CD4-positive, alpha-beta T cell treated with Interferon alpha-2 for 1 hour (primary cell): Measurements from ENCODE around the gene SAMD4A.
A peak's percentile ranks its signal among the peaks of the same experiment; 100 is the strongest.
"Not testable (repeated sequence)": the region's sequence is repeated elsewhere in the genome, so short reads cannot be mapped to it uniquely, and the experiment has no call there.

ENCODE experiments used
- DNase-seq, 2 donors: peaks; one replicate each; pipeline ENCODE4 v3.0.0-alpha.2; 2020 to 2022

SAMD4A gene

DNA sequence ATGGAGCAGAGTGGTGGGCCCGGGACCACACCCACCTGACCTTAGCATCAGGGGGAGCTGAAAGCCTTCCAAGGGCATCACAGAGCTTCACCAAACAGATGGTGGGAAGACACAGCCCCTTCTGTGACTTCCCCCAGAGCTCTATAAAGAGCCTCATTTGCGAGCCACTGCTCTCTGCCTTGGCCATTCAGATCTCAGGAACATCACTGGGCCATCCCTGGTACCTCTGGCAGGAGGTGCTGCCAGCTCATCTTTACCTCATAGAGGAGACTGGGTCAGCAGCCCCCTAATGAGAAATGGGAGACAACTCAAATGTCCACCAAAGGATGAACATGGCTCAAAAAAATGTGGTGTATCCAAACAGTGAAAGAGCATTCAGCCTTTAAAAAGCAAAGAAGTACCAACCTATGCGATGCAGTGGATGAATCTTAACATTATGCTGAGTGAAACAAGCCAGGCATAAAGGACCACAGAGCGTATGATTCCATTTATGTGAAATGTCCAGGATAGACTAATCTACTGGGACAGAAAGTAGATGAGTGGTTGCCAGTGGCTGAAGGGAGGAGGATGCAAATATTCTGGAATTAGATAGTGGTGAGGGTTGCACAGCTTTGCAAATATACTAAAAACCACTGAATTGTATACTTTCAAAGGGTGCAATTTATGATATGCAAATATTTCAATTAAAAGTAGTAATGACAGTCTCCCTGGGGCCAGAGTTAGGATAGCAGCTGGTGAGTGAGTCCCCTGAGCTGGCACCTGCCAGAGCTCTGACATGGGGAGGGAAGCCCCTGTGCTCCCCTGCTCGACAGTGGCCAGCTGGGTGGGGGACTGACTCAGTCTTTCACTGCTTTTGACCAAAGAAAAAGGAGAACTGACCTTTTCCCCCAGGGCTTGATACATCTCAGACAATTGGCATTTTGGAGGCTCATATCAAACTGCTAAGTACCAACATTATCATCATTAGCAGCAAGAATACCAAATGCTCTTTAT, 219.1 kb downstream of the SAMD4A start:
- no peak for DNase-seq

GRCh38 chr14:54786838-54787237, 219.9 kb downstream of the SAMD4A start:
- no peak for DNase-seq

DNA sequence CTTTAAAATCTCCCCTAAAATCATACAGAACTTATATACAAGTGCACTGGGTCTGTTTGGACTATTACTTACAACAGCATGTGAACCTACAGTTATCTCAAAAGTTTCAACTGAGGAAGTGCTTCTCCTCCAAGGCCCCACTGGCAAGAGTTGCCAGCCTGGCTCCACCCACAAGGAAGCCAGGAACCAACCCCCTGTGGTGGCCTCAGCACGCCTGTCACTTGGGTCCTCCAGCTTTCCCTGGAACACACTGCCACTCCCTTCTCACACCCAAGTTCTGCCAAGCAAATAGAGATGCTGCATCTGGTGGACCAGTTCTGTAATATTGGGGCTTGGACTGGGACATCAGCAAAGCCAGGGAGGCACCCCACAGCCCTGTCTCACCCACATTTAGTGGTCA, 220.3 kb downstream of the SAMD4A start:
- peak in 1 of 2 donors; percentile 17 for DNase-seq

DNA sequence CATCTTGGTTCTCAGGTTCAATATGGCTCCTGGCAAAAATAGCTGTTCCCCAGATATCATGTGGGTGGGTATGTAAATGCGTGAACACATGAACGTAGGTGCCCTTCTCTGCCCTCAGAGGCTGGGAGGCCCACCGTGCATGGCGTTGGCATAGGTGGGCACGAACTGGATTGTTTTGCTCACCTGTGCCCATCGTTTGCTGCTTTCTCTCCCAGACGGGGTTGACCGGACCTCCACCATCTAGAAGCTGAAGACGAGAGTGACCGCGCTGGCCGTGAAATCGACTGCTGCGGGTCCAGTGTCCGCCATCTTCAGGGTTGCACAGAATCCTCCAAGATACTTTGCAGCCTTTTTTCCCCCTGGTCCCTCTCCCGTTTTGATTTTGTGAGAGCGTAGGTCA, 221.8 kb downstream of the SAMD4A start:
- no peak for DNase-seq

DNA sequence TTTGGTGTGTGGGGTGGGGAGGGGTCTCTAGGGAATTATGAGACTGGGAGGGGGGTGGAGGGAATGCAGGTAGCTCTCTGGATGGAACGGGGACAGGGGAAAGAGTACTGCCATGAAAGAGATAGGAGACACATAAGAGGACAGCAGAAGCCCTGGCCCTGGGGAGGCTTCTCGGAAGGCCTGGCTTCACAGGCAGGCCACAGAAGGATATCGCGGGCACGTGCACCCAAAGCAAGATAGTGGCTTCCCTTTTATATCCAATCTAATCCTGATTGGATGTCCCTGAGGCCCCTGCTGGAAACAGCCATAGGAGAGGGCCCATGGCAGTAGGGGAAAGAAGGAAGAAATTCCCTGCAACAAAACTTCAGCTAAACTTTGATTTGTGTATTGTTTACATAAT, 222.2 kb downstream of the SAMD4A start:
- no peak for DNase-seq

DNA sequence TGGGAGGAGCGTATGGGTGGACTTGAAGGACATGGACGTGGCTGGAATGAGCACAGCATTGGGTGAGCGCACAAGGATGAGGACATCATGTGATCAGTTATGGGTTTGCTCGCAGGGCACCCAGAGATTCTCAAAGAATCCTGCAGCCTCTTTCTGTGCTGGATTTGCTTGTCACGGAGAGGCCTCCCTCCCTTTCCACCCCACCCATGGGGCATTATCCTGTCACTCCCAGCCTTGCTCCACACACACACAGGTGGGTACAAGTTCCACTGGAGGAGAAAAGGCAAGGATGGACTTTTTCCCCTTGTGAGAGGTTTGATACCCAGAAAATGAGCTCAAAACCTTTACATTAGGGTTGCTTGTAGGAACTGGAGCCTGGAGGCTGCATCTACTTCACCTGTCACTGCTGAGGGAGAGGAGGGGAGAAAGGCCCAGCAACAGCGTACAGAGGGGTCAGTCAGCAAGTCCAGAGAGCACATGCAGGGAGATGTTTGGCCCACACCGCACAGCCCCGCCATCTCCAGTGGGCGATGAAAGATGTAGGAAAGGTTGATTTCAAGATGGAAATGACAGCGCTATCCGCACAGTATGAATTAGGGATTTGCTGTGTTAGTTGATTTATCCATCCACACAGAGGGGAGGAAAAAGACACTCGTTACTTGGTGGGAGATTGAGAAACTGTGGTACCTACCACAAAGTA, 223.0 kb downstream of the SAMD4A start:
- DNase-seq: no peak

- DNase-seq: no peak
Observed at GRCh38 chr14:54791001-54791400, 224.1 kb downstream of the SAMD4A start.

- no peak for DNase-seq
Observed at GRCh38 chr14:54792288-54792687, 225.4 kb downstream of the SAMD4A start.

GRCh38 chr14:54794159-54794558, 227.2 kb downstream of the SAMD4A start:
- no peak for DNase-seq

- DNase-seq: no peak
Observed at GRCh38 chr14:54794796-54795195, 227.9 kb downstream of the SAMD4A start.

- DNase-seq: no peak
Observed at GRCh38 chr14:54796961-54797360, 230.0 kb downstream of the SAMD4A start.

DNA sequence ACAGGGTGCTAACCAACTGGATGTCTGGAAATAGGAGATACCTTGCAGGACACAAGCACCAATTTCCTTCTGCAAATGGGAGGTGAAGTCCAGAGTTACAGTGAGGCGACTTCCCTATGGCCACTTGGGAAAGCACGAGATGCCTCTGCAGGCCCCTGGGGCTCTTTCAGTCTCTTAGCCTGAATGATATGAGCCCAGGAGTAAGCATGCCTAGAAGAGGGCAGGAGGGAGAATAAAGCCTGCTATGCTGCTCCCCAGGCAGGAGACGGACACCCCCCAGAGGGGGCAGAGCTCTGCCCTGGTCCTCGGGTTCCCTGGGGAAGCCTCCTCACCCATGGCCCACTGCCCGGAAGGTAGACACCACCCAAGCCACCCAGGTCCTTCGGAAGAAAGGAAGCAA, 230.6 kb downstream of the SAMD4A start:
- no peak for DNase-seq

- no peak for DNase-seq
Observed at GRCh38 chr14:54797986-54798385, 231.1 kb downstream of the SAMD4A start.

DNA sequence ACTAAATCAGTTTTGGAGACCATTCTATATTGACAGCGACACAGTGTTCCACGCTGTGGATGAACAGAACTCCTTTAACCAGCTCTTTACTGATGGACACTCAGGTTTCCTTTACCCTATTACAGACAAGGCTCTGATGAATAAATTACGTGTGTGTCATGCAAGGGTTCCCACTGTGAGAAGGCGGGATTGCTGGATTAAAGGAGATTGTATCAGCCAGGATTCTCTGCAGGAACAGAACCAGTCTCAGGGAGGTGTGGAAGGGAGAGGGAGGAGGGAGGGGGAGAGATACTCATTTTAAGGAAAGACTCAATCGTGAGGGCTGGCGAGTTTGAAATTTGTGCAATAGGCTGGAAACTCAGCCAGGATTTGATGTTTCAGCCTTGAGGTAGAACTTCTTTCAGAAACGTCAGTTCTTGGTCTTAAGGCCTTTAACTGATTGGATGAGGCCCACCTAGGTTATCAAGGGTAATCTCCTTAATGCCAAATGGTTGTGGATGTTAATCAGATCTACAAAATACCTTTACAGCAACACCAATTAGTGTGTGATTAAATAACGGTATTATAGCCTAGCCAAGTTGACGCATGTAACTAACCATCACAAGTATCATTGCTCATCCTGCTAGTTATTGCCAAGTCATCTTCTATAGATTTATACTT, 231.7 kb downstream of the SAMD4A start:
- DNase-seq: no peak

DNA sequence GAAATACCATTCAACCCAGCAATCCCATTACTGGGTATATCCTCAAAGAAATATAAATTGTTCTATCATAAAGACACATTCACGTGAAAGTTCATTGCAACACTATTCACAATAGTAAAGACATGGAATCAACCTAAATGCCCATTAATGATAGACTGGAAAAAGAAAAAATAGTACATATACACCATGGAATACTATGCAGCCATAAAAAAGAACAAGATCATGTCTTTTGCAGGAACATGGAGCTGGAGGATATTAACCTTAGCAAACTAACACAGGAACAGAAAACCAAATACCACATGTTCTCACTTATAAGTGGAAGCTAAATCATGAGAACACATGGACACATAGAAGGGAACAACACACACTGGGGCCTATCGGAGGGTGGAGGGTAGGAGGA, 234.6 kb downstream of the SAMD4A start:
- not testable (repeated sequence) for DNase-seq

GRCh38 chr14:54803396-54803795, 236.5 kb downstream of the SAMD4A start:
- peak in 1 of 2 donors; percentile 3 for DNase-seq

DNA sequence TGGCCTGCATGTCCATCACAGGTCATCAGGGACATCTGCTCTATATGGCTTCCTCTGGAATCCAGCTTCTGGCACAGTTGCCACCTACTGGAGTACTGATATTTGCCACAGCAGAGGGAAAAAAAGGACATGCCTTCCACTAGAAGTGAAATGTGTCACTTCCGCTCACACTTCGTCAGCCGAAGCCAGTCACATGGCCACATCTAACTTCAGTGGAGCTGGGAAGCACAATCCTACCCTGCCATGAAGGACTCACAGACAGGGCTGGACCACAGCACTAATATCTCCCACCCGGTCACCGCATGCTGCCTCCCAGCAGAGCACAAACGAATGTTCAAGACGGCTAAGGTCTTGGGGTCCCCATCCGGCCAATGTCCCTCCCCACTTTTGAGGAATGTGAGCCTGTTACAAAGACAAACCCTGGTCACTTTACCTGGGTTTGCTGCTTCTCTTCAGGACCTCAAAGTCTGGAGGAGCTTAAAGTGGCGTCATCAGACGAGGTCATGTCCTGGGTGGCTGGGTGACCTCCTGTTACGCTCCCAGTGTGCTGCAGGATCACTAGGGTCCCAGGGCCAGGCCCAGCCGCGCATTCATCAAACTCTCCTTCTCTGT, 237.1 kb downstream of the SAMD4A start:
- DNase-seq: no peak

GRCh38 chr14:54804538-54805041, 237.7 kb downstream of the SAMD4A start:
- no peak for DNase-seq

- DNase-seq: no peak
Observed at GRCh38 chr14:54805070-54805444, 238.1 kb downstream of the SAMD4A start.

- peak; percentile 68 to 69 for DNase-seq
Observed at GRCh38 chr14:54805445-54806322, 238.8 kb downstream of the SAMD4A start.

DNA sequence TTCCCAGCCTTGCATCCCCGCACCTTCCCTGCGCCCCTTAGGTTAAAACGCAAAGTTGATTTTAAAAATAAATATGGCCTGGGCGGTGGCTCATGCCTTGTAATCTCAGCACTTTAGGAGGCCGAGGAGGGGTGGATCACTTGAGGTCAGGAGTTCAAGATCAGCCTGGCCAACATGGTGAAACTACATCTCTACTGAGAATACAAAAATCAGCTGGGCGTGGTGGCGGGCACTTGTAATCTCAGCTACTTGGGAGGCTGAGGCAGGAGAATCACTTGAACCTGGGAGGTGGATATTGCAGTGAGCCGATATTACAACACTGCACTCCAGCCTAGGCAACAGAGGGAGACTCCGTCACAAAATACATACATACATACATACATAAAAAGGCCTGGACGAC, 239.7 kb downstream of the SAMD4A start:
- no peak for DNase-seq

DNA sequence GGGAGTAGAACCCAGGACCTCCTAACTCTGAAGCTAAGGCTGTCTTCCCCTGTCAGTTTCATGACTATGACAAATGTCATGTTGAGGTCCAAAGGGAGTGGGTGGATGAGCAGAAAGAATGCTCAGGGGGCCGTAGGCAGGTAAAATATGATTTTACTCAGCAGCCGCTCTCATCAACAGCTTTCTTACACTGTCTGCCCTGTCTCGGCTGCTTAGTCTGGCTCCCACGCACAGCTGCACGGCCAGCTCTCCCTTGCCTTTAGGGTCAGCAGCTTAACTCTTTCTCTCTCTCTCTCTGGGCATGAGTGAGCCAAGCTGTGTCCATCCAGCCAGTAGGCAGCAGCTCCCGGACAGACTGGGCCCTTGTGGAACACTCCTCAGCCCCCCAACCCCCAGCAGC, 240.5 kb downstream of the SAMD4A start:
- DNase-seq: no peak
